HG02970 (cell line): ENCODE measurements around the gene RPS6KL1.

ENCODE experiments used
- ATAC-seq: cut with Tn5 transposase; IDR thresholded peaks from one replicate; pipeline ENCODE4 v1.9.1; 2021; ENCODE audit warnings: mild to moderate bottlenecking, moderate library complexity, moderate number of reproducible peaks; ENCODE audit not compliant: unreplicated experiment, low FRiP score

RPS6KL1 gene

DNA sequence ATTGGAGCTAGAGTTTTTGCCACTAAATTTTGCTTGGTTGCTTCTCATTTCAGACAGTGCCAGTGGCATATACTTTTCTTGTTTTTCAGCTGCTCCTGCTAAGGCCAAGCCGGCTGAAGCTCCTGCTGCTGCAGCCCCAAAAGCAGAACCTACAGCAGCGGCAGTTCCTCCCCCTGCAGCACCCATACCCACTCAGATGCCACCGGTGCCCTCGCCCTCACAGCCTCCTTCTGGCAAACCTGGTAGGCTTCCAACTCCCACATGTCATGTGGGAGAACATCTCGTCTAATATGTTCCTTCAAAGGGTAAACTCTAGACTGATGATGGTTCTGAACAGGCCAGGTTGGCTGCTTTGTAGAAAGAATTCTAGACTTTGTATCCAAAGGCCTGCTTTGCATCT is 30.3 kb downstream of the RPS6KL1 start:
- no peak for ATAC-seq

DNA sequence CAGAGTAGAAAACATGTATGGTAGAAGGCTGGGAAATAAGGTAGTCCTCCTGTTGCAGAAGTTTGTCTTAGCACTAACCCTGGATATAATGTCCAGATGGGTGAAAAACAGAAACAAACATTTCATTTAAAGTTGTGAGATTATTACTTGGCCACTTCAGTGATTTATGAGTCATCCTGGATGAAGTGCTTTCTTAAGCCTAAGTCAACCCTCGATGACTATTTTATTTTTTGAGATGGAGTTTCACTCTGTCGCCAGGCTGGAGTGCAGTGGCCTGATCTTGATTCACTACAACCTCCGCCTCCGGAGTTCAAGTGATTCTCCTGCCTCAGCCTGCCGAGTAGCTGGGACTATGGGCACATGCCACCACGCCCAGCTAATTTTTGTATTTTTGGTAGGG is 31.2 kb downstream of the RPS6KL1 start:
- ATAC-seq = no peak

- ATAC-seq = no peak
Observed at GRCh38 chr14:74890262-74890661, 32.8 kb downstream of the RPS6KL1 start.

GRCh38 chr14:74888164-74889158 is 34.6 kb downstream of the RPS6KL1 start:
- no peak for ATAC-seq

- no peak for ATAC-seq
Observed at GRCh38 chr14:74886001-74886400, 37.1 kb downstream of the RPS6KL1 start.

GRCh38 chr14:74882103-74882920 is 40.7 kb downstream of the RPS6KL1 start:
- ATAC-seq = peak; percentile 31

GRCh38 chr14:74881431-74882102 is 41.5 kb downstream of the RPS6KL1 start, which contains the start of gene DLST:
Gene DLST, plus strand, starts transcription at chr14:74881916. Its CDS starts 38 bp downstream, at chr14:74881954.
- peak; percentile 92 for ATAC-seq

GRCh38 chr14:74879427-74880182 is 43.5 kb downstream of the RPS6KL1 start:
- ATAC-seq = no peak

- ATAC-seq = no peak
Observed at GRCh38 chr14:74875941-74876913, 46.8 kb downstream of the RPS6KL1 start, which contains the start of gene PROX2. Gene PROX2, minus strand, starts transcription at chr14:74876145. Its CDS starts 12,311 bp downstream, at chr14:74863834.

- ATAC-seq = no peak
Observed at GRCh38 chr14:74875204-74875603, 47.9 kb downstream of the RPS6KL1 start.

DNA sequence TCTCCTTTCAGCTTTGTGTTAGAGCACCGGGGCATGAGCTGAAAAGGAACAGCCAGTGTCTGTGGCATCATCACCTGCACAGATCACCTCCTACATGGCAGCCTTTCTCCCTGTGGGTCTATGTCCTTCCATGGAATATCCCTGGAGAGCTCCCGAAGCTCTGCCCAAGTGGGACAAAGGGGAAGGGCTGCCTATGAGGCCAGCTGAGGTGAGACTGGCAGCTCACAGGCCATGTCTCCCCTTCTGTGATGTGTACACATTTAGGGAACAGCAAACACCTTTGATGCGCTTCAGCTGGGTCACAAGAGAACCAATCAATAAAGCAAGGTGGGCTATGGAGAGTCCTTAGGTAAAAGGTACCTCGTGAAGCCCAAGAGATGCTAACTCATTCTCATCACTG is 51.2 kb downstream of the RPS6KL1 start:
- ATAC-seq = no peak

GRCh38 chr14:74868739-74869138 is 54.3 kb downstream of the RPS6KL1 start:
- ATAC-seq = no peak

DNA sequence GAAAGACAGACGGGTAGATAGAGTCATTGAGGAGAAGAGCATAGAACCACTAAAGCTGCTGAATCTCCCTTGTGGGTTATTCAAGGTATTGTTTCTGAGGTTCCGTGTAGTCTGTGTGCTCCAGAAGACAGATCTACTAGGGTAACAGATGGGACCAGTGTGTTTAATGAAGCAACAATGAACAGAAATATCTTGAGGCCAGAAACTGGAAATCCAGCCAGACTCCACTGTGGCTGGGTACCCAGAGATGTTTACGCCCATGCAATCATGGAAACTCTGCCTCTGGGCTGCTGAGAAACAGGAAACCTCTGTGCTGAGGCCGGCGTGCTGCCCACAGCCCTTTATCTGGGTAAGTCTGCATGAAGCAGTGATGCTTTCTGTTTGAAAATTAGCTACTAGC is 55.4 kb downstream of the RPS6KL1 start:
- ATAC-seq = no peak

DNA sequence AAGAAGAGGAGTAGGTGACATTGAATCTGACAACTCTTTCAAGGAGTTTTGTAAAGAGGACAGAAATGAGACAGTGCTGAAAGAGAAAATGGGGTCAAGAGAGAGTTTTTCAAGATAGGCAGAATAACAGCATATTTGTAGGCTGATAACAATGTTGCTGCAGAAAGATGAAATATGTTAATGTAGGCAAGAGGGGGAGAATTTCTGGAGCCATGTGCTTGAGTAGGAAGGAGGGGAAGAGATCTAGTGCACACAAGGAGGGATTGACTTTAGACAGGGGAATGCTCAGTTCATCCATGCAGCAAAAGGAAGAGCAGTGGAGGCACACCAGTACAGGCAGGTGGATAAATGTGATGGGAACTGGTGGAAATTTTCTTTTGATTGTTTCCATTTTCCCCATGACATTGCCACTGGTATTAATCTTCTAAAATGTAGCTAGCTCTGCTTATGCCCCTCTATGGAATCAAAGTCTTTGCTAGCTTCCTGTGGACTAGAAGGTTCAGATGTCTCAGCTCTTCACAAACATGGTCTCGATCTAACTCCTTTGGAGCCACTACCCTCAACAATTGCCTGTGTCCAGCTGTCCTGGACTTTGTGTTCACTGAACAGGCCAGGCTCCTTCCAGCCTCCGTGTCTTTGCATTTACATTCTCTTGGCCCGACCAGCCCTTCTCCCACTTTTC is 56.2 kb downstream of the RPS6KL1 start:
- ATAC-seq = no peak

DNA sequence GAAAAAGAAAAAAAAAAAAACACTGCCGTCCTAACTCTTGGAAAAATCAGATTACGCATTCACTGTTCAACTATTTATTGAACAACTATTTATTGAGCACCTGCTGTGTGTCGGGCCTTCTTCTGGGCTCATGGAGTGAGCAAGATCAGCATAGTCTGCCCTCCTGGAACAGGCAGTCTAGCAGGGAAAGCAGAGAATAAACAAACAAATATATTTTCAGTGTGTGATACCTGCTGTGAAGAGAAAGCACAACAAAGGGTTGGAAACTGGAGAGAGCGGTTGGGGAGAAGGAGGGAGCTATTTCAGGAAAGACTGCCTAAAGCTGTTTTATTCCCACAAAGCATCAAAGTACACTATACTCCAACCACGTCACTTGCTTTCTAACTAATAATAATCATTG is 57.9 kb downstream of the RPS6KL1 start:
- no peak for ATAC-seq

DNA sequence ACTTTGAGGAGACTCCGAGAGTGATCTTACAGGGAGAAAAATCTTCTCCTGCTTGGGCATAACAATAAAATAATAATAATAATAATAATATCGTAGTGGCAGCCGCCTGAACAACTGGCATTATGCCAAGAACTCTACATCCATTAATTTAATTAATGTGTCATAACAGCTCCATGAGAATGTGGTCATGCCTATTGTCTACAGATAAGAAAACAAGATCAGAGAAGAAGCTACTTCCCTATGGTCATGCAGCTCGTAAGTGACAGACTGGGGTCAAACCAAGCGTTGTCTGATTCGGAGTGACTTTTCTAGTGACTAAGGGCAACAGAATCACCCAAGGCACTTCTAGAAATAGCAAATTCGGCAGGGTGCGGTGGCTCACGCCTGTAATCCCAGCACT is 58.9 kb downstream of the RPS6KL1 start:
- no peak for ATAC-seq

DNA sequence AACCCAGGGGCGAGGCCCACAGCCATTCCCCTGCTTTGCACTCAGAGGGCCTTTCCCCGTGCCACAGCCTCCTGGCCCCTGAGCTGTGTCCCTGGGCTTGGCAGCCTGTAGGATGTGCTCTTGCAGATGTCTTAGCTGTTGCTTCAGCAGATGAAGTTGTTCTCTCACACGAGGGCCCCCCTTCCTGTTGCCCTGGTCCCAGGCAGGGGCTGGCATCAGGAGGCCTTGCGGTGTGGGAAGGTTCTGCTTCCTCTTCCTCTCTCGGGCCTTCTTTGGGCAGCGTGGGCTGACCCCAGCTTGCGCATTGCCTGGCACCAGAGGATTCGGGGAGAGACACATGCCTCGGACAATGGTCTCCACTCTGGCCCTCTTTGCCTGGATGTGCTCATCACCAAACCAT is 59.8 kb downstream of the RPS6KL1 start:
- ATAC-seq = no peak

DNA sequence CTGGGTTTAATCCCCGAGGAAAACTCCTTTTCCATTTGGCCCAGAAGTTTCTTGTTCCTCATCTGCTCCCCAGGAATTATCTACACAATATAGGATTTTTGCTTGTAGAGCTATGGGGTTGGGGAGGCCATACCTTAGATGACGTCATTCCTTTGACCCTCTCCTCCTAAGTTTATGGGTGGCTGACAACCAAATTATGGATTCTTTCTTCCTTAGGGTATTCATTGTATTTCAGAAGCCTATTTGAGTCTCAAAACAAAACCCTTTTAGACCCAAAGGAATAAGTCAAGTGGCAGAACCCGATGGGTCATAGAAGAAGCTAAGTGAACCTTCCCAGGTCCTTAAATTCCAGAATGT is 61.3 kb downstream of the RPS6KL1 start:
- ATAC-seq = no peak
